ENCODE results near the gene ZNF276. TPM values are rescaled to one million over a fixed set of nuclear protein-coding genes. Genes with fewer than 3 reads are reported as not detected.
A peak's percentile ranks its signal among the peaks of the same experiment; 100 is the strongest.

Gene ZNF276
- total and polyA plus RNA-seq, 11 donors, result 9.4 to 19.9 (median 12.7) TPM

DNA sequence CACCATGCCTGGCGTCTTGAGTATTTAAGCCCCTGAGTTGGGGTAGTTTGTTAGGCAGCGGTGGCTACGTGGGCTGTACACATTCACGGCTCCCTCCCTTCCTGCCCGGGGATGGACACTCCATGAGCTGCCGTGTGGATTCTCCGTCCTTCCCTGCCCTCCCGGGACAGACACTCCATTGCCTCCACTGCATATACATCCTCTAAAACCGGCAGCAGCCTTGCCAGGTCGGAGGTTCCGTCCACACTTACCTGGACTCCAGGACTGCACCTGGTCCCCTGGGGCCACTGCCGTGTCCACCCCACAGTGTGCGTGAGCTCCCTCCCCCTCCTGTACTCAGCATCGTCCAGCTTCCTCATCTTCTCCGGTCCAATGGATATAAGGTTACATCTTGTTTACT lies 16.3 kb upstream of the ZNF276 start:
- intact Hi-C loops (cut with DNase I), result loop anchor here in 7 of 10 donors (2.0 to 10.0 kb wide), 6 partner anchors 82 to 160 kb away; no protein-coding TSS in a partner anchor
- Histone ChIP-seq H3K9me3 (no peaks in the 10 kb centered on the region), H3K27me3 (no peaks in the 10 kb centered on the region), H3K4me1 (peaks cover 6 to 27% (median 19%) of the 10 kb centered on the region in 12 donors), H3K4me3 (no peak overlapping the region), H3K27ac (no peak overlapping the region), H3K36me3 (peaks cover 0 to 8% (median 0%) of the 10 kb centered on the region in 9 donors)
- no peak for TF ChIP-seq POLR2A (IDR thresholded peaks at IDR 0.05)
- TF ChIP-seq, protein P1, sequence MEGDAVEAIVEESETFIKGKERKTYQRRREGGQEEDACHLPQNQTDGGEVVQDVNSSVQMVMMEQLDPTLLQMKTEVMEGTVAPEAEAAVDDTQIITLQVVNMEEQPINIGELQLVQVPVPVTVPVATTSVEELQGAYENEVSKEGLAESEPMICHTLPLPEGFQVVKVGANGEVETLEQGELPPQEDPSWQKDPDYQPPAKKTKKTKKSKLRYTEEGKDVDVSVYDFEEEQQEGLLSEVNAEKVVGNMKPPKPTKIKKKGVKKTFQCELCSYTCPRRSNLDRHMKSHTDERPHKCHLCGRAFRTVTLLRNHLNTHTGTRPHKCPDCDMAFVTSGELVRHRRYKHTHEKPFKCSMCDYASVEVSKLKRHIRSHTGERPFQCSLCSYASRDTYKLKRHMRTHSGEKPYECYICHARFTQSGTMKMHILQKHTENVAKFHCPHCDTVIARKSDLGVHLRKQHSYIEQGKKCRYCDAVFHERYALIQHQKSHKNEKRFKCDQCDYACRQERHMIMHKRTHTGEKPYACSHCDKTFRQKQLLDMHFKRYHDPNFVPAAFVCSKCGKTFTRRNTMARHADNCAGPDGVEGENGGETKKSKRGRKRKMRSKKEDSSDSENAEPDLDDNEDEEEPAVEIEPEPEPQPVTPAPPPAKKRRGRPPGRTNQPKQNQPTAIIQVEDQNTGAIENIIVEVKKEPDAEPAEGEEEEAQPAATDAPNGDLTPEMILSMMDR (IDR thresholded peaks at IDR 0.05), result no peak
- ATAC-seq (no peak), DNase-seq (peak in 1 of 5 donors; percentile 28)
- WGBS, 4 donors, result 65 to 71% (median 69%) methylated on average over 15 of the region's 15 CpGs

DNA sequence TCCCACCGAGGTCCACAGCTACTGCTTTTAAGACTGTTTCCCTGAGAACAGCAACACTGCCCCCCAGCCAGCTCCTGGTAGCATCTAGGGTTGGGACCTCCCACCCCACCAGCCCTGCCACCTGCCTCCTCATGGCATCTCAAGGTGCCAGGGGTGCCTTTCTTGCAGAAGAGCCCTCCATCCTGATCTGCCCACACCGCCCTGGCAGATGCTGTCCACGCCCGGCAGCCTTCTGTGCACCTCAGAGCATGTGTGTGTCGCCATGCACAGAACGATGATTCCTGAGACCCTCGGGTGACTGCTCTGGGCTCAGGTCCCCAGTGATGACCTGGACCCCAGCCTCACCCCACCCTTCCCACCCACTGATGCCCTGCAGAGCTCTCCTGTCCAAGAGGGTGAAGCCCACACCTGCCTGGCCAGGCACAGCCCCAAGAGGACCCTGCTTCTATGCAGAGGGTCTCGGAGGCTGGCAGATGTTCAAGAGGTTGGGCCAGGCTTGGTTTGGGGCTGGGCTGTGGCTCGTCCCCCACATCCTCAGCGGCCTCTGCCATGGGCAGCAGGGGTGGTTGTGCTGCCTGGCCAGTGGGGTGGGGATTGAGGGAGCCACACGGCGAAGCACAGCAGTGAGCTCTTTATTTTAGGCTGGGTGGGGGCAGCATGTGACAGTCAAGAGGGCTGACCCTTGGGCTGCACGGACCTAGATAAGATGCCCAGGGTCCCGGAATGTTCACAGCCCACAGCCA lies 14.6 kb upstream of the ZNF276 start:
- ATAC-seq, result no peak
- WGBS, 4 donors, result 70 to 79% (median 77%) methylated on average over 10 to 14 of the region's 14 CpGs

DNA sequence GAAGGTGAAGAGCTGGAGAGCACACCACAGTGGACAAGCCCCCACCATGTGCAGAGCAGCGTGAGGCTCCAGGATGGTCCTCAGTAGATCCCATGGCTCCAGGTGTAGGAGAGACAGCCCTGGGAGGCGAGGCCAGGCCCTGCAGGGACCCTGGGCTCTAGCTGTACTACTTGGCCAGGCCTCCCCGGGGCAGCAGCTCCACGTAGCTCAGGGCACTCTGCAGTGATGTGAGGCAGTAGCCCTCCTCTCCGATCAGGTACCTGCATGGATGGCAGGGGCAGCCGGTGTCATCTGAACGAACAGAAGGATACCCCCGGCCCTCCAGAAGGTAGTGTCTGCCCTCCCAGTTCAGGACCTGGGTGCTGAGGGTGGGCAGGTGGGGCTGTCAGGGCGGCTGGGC lies 13.6 kb upstream of the ZNF276 start:
- WGBS, 4 donors, result 87 to 93% (median 91%) methylated on average over 6 to 9 of the region's 9 CpGs
- Histone ChIP-seq H3K27ac (no peak overlapping the region), H3K36me3 (peaks cover 0 to 8% (median 0%) of the 10 kb centered on the region in 9 donors), H3K4me1 (peaks cover 0 to 21% (median 5%) of the 10 kb centered on the region in 12 donors), H3K4me3 (no peak overlapping the region), H3K27me3 (peaks cover 0 to 4% (median 0%) of the 10 kb centered on the region in 9 donors), H3K9me3 (no peaks in the 10 kb centered on the region)
- intact Hi-C loops (cut with DNase I), result loop anchor here in 9 of 10 donors (2.0 to 10.0 kb wide), 7 partner anchors 80 to 157 kb away; no protein-coding TSS in a partner anchor
- TF ChIP-seq, protein P1 (IDR thresholded peaks at IDR 0.05), result no peak
- TF ChIP-seq POLR2A (IDR thresholded peaks at IDR 0.05), result no peak
- no peak for ATAC-seq
- DNase-seq, result no peak

More for the DNA sequence above, 14.6 kb upstream of the ZNF276 start:
- Histone ChIP-seq H3K4me3 (no peak overlapping the region), H3K27ac (no peak overlapping the region), H3K9me3 (no peaks in the 10 kb centered on the region), H3K36me3 (peaks cover 0 to 8% (median 0%) of the 10 kb centered on the region in 9 donors), H3K27me3 (no peaks in the 10 kb centered on the region), H3K4me1 (peaks cover 0 to 16% (median 6%) of the 10 kb centered on the region in 12 donors)
- TF ChIP-seq, protein P1 (IDR thresholded peaks at IDR 0.05), result no peak
- no peak for TF ChIP-seq POLR2A (IDR thresholded peaks at IDR 0.05)
- DNase-seq, result peak in 1 of 5 donors; percentile 28
- intact Hi-C loops (cut with DNase I), result loop anchor here in 9 of 10 donors (2.0 to 10.0 kb wide), 7 partner anchors 81 to 158 kb away; no protein-coding TSS in a partner anchor

DNA sequence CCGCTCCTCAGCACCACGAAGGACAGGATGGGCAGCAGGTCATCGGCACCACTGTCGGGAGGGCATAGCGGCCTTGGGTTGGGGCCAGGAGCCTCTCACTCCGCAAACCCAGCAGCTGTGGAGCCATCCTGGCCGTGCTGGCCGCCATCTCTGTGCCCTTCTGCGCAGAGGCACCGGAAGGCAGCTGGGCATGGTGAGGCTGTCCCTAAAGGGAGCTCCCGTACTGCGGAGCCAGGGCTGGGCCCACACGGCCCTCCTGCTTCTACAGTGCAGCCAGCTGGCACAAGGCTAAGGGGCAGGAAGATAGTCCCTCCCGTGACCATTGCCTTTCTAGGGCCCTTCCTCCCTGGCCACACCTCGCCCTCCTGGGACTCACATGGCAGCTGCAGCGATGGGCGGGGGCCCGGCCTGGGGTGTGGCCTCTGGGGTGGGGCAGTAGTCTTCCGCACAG lies 12.8 kb upstream of the ZNF276 start:
- Histone ChIP-seq H3K27ac (no peak overlapping the region), H3K4me1 (peaks cover 0 to 21% (median 5%) of the 10 kb centered on the region in 12 donors), H3K36me3 (peaks cover 0 to 8% (median 0%) of the 10 kb centered on the region in 9 donors), H3K9me3 (no peaks in the 10 kb centered on the region), H3K27me3 (peaks cover 0 to 4% (median 0%) of the 10 kb centered on the region in 9 donors), H3K4me3 (no peak overlapping the region)
- WGBS, 4 donors, result 80 to 93% (median 84%) methylated on average over 9 to 19 of the region's 19 CpGs
- DNase-seq (peak in 1 of 5 donors; percentile 23), ATAC-seq (peak in 3 of 4 donors; percentile 2 to 43 (median 31))
- intact Hi-C loops (cut with DNase I), result loop anchor here in 7 of 10 donors (5.0 to 10.0 kb wide), 5 partner anchors 79 to 156 kb away; no protein-coding TSS in a partner anchor
- TF ChIP-seq POLR2A (IDR thresholded peaks at IDR 0.05), result no peak
- TF ChIP-seq, protein P1 (IDR thresholded peaks at IDR 0.05), result no peak

All from heart left ventricle (tissue), 16 donors.